Measurements from ENCODE around the gene ATP5F1D. TPM values are rescaled to one million over a fixed set of nuclear protein-coding genes. Genes with fewer than 3 reads are reported as not detected.

The ATP5F1D gene
- total RNA-seq, 1 donor from 2014 or later, result 501 TPM

- Histone ChIP-seq H3K36me3 (peaks cover 31% of the 10 kb centered on the region), H3K4me1 (peaks cover 17% of the 10 kb centered on the region), H3K4me3 (no peak overlapping the region), H3K9me3 (replicated peaks) (no peaks in the 10 kb centered on the region), H3K27me3 (ENCODE audit: low read depth) (no peaks in the 10 kb centered on the region), H3K27ac (replicated peaks) (no peak overlapping the region)
- no peak for TF ChIP-seq CTCF (IDR thresholded peaks at IDR 0.05; ENCODE audit: borderline replicate concordance)
- DNase-seq, result no peak
- intact Hi-C loops (cut with micrococcal nuclease), result no loop called here
These were observed 11.4 kb upstream of the ATP5F1D start for GRCh38 chr19:1229924-1230782.

GRCh38 chr19:1230783-1231489, 10.6 kb upstream of the ATP5F1D start:
- TF ChIP-seq CTCF (IDR thresholded peaks at IDR 0.05; ENCODE audit: borderline replicate concordance), result no peak
- Histone ChIP-seq H3K36me3 (peaks cover 25% of the 10 kb centered on the region), H3K4me3 (no peak overlapping the region), H3K4me1 (peaks cover 17% of the 10 kb centered on the region), H3K27me3 (ENCODE audit: low read depth) (no peaks in the 10 kb centered on the region), H3K27ac (replicated peaks) (no peak overlapping the region), H3K9me3 (replicated peaks) (no peaks in the 10 kb centered on the region)
- no peak for DNase-seq
- intact Hi-C loops (cut with micrococcal nuclease), result no loop called here

GRCh38 chr19:1231729-1232637, 9.6 kb upstream of the ATP5F1D start:
- peaks cover 23% of the 10 kb centered on the region for H3K4me1 ChIP-seq
- peak overlapping the region; percentile 40 for H3K27ac ChIP-seq (replicated peaks)
- DNase-seq, result no peak
- H3K9me3 ChIP-seq (replicated peaks), result no peaks in the 10 kb centered on the region
- peaks cover 2% of the 10 kb centered on the region for H3K27me3 ChIP-seq (ENCODE audit: low read depth)
- intact Hi-C loops (cut with micrococcal nuclease), result no loop called here
- H3K36me3 ChIP-seq, result peaks cover 14% of the 10 kb centered on the region
- no peak overlapping the region for H3K4me3 ChIP-seq
- TF ChIP-seq CTCF (IDR thresholded peaks at IDR 0.05; ENCODE audit: borderline replicate concordance), result no peak

GRCh38 chr19:1232652-1233072, 8.9 kb upstream of the ATP5F1D start:
- Histone ChIP-seq H3K4me1 (peaks cover 28% of the 10 kb centered on the region), H3K27me3 (ENCODE audit: low read depth) (peaks cover 6% of the 10 kb centered on the region), H3K27ac (replicated peaks) (peak overlapping the region; percentile 40), H3K36me3 (peaks cover 8% of the 10 kb centered on the region), H3K9me3 (replicated peaks) (no peaks in the 10 kb centered on the region), H3K4me3 (no peak overlapping the region)
- TF ChIP-seq CTCF (IDR thresholded peaks at IDR 0.05; ENCODE audit: borderline replicate concordance), result no peak
- DNase-seq, result no peak
- intact Hi-C loops (cut with micrococcal nuclease), result no loop called here

- DNase-seq, result no peak
- intact Hi-C loops (cut with micrococcal nuclease), result no loop called here
- H3K27ac ChIP-seq (replicated peaks), result peak overlapping the region; percentile 40
- H3K9me3 ChIP-seq (replicated peaks), result no peaks in the 10 kb centered on the region
- H3K4me1 ChIP-seq, result peaks cover 30% of the 10 kb centered on the region
- no peak for TF ChIP-seq CTCF (IDR thresholded peaks at IDR 0.05; ENCODE audit: borderline replicate concordance)
- H3K4me3 ChIP-seq, result no peak overlapping the region
- H3K36me3 ChIP-seq, result peaks cover 2% of the 10 kb centered on the region
- H3K27me3 ChIP-seq (ENCODE audit: low read depth), result peaks cover 6% of the 10 kb centered on the region
These were observed 8.4 kb upstream of the ATP5F1D start for GRCh38 chr19:1233115-1233667.

Data from left ventricle myocardium inferior (tissue), 1 donor.